GM12878 (cell line): ENCODE data around the gene CBLB.

Experiments
- BCLAF1 ChIP-seq: fragments of 450-650 bp; IDR thresholded peaks from 2 replicates; pipeline ENCODE4 v1.6.1; 2017; ENCODE audit warnings: antibody characterized with exemption, mild to moderate bottlenecking, moderate library complexity
- CTCF ChIP-seq, 3 experiments: IDR thresholded peaks in 2 of 3; conservative IDR thresholded peaks in 1 of 3; 2 replicates each; pipeline ENCODE4 v1.5.1; 2011; ENCODE audit warnings: low read depth in 3 of 3, low read length in 3 of 3, mild to moderate bottlenecking in 3 of 3, control low read depth in 2 of 3, moderate library complexity in 2 of 3, inconsistent platforms in 1 of 3, mixed read lengths in 1 of 3; ENCODE audit not compliant: control insufficient read depth in 2 of 3, insufficient read depth in 1 of 3; ENCODE audit errors: extremely low read depth in 1 of 3
- MXI1 ChIP-seq: fragments of 150-350 bp; IDR thresholded peaks from 2 replicates; pipeline ENCODE4 v1.6.1; 2011; ENCODE audit warnings: low read depth, mild to moderate bottlenecking, inconsistent platforms, low read length, improper control_type of control experiment
- SMC3 ChIP-seq: IDR thresholded peaks from 2 replicates; pipeline ENCODE4 v1.6.1; 2011; ENCODE audit warnings: low read length, improper control_type of control experiment, borderline replicate concordance
- ZBTB33 ChIP-seq: fragments of 450-650 bp; IDR thresholded peaks from 2 replicates; pipeline ENCODE4 v1.6.1; 2017; ENCODE audit warnings: mild to moderate bottlenecking
- ZBTB40 ChIP-seq: fragments of 450-650 bp; IDR thresholded peaks from 2 replicates; pipeline ENCODE4 v1.6.1; 2016; ENCODE audit warnings: mild to moderate bottlenecking, moderate library complexity, borderline replicate concordance

GRCh38 chr3:105783631-105784030 is 85.2 kb downstream of the CBLB start:
- TF ChIP-seq SMC3: no peak
- no peak for TF ChIP-seq ZBTB40
- TF ChIP-seq MXI1: no peak
- no peak for TF ChIP-seq BCLAF1
- TF ChIP-seq ZBTB33: no peak
- TF ChIP-seq CTCF (IDR thresholded peaks at IDR 0.05 in 2 of 3, conservative IDR thresholded peaks at IDR 0.05 in 1 of 3; ENCODE audit: control insufficient read depth in 2 of 3, extremely low read depth in 1 of 3, insufficient read depth in 1 of 3, low read depth in 3 of 3, low read length in 3 of 3): no peak
